ENCODE data around the gene DAB1.

The DAB1 gene

DNA sequence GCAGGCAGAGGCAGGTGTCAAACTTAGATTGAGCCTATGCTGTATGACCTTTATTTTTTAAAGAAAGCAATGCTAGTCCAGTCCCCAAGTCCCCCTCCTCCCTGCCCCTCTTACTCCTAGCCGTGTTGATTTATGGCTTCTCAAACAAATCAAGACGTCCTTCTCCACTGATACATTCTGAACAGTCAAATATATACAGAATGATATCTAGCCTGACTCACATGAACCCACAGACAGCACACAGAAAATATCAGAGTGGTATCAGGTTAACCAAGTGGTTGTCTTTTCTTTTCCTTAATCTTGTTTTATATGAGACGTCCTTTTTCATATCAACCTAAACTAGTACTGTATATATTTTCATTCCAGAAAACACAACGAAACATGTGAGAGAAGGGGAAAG lies 13.4 kb downstream of the DAB1 start:
- ATAC-seq = no peak

DNA sequence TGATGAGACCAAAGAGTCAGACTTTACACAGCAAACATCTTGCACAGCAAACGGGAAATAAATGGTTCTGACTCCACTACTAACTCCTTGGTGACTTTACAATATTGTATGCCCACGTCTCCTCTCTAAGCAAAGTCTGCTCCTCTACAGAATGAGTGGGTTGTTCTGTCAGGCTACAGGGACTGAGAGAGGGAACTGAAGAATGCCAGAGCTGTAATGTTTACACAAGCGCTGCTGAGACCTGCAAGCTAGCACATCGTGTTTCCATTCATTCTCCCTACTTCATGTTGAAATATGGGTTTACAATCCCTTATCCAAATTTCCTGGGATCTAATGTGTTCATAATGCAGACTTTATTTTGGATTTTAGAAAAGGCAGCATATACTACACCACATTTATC lies 15.9 kb downstream of the DAB1 start:
- no peak for ATAC-seq

GRCh38 chr1:57406428-57406970 lies 17.4 kb downstream of the DAB1 start:
- no peak for ATAC-seq

DNA sequence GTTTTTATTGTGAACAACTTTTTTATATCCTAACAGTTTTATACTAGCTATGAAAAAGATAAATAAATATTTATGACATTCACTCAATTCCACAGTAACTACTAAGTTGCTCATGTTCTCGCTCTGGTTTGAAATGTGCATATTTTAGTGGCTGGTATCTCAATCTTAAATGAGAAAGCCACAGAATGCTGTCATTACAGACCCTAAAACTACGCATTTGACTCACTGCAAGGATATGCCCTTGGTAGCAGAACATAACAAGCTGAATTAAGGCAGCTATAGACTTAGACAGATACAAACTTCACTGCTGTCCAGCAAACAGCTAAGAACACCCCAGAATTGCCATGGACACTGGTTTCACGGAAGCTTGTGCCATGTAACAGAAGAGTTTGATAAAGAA lies 19.0 kb downstream of the DAB1 start:
- ATAC-seq = no peak

DNA sequence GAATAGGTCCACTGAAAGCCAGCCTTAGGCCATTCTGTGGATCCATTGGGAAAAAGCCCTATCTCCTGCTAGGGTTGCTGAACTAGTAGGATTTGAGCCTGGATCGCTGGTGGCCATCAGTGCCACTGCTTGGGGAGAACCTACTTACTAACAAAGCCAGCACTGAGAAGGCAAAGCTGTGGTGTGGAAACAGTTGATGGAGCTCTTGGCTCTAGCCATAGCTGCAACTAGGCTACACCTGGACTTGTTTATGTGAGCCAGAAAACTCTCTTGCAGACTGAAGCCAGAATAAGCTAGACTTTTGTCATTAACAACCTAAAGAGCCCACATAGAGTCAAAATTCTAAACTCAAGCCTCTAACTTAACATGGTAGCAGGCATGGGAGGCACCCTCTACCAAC lies 20.7 kb downstream of the DAB1 start:
- ATAC-seq = no peak

- ATAC-seq = no peak
These were observed 22.2 kb downstream of the DAB1 start for GRCh38 chr1:57401671-57402070.

- no peak for ATAC-seq
These were observed 23.8 kb downstream of the DAB1 start for GRCh38 chr1:57400048-57400447.

GRCh38 chr1:57393058-57393584 lies 30.7 kb downstream of the DAB1 start:
- ATAC-seq = no peak

DNA sequence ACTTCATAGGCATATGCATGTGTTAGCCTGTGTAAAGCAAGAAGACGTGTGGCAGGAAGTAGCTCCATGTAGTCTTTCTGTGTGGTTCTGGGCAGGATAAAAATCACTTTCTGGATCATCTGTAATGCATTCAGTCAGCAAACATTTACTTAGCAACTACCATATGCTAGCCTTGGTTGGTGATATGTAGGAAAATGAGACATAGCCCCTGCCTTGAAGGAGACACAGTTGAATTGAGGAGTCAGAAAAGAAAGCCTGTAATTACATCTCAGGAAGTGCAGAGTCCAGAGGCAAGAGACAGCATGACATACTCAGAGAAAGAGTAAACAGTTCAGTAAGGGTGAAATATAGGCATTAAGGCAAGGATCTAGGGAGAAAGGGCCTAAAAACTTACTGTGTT lies 38.5 kb downstream of the DAB1 start:
- ATAC-seq = no peak

GRCh38 chr1:57384901-57385300 lies 39.0 kb downstream of the DAB1 start:
- no peak for ATAC-seq

- ATAC-seq = no peak
These were observed 39.6 kb downstream of the DAB1 start for GRCh38 chr1:57384284-57384683.

GRCh38 chr1:57381871-57382270 lies 42.0 kb downstream of the DAB1 start:
- no peak for ATAC-seq

GRCh38 chr1:57381426-57381825 lies 42.4 kb downstream of the DAB1 start:
- ATAC-seq = no peak

- ATAC-seq = no peak
These were observed 42.9 kb downstream of the DAB1 start for GRCh38 chr1:57380923-57381322.

DNA sequence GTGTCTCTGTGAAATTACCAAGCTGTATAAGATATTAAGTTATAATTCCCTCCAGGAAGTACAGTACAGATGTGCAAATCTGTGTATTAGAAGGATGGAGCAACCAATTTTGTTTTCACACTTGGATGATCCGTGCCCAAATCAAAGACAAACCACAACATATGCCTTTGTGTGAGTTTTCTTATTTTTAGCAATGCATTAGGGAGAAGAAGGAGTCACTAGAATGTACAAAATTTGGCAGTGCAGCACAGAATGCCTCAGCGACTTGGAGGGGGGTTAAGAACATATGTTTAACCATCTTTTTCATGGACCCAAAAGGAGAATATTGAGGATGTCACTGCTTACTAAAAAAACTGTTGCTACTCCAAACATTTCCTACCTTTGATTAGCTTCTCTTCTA lies 45.3 kb downstream of the DAB1 start:
- ATAC-seq = no peak

DNA sequence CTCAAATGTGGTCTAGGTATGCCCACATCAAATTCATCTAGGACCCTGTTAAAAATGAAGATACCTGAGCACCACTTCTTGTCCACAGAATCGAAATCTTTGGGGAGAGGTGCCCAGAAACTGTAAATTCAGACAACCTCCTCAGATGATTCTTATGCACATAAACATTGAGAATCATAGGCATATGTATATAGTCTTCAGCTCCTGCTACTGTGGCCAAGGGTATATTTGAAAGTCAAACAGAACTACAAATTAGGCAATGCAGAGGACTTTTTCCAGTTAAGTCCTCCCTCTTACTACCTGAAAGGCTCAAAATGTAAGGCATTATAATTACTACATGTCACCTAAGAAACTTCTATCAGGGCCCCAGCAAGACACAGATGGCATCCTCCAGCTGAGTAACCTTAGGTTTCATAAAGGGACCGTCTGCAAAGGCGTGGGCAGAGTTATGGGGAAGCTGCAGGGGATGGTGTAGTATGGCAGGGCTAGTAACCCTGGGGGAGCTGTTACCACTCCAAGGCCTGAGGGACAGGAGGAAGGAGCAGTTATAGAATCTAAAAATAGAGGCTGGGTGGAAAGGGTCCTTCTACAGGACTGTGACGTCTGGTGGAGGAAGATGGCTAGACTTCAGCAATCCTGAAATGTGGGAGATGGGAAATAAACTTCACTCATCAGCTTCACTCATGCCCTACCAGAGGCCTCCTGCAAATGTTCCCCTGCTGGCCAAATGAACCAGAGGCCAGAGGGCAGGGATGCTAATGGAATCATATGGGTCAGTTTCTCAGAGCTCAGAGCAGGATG lies 46.3 kb downstream of the DAB1 start:
- no peak for ATAC-seq

- no peak for ATAC-seq
These were observed 47.8 kb downstream of the DAB1 start for GRCh38 chr1:57376041-57376440.

DNA sequence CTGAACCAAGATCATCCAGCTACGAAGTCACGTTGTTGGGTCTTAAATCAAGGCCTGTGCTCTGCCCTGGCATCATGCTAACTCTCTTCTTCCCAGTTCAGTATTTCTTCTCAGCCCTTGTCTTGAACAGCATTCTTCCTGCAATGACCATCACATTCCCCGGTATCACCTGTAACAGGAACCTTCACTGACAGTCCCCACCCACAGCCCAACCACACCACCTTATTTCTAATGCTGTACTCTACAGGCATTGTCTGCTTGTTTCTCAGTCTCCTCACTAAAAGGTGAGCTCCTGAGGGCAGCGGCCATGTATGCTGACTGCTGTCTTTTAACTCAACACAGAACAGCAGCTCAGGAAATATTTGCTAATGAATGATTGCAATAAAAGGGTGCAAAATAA lies 54.0 kb downstream of the DAB1 start:
- no peak for ATAC-seq

DNA sequence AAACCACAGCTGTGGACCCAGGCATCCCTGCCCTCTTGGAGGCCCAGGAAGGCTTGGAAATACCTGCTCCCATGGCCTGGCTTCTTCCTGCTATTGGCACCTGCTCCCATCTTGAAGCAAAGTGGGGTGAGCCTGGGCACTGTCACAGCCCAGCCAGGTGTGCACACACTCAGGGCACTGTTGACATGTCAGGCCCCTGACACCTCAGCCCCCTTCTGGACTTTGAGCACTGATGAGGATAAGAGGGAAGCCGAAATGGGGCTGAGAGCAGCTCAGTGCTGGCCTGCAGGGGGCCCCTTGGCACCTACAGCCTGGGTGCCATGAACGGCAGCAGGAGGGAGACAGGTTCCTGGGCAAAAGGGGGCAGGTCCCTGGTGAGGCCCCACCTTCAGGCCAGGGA lies 55.9 kb downstream of the DAB1 start:
- ATAC-seq = no peak

DNA sequence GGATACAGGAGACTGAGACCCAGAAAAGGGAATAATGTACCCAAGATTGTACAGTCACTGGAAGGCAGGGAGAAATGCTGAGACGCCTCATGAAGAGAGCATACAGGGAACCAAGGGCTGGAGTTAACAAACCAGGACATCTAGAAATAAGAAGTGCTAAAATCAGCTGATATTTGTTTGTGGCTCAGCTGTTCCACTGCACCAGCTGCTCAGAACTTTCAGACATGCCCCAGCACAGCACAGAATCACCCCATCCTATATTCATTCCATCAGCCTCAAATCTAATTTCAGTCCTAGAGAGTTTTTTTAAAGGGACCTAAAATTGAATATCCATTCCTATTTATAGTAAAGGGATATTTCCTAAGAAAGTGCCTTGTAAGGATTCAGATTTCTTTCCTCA lies 60.2 kb downstream of the DAB1 start:
- ATAC-seq = no peak

GRCh38 chr1:57363165-57363564 lies 60.7 kb downstream of the DAB1 start:
- no peak for ATAC-seq

DNA sequence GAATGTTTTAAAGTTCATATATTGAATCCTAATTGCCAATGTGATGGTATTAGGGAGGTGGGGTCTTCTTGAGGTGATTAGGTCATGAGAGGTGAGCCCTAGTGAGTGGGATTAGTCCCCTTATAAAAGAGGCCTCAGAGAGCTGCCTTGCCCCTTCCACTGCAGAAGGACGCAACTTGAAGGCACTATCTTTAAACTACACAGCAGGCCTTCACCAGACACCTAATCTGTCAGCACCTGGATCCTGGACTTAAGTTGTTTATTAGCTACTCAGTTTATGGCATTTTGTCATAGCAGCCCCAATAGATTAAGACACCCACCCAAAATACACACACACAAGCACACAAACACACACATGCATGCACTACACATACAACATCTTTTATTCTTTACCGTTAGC lies 61.4 kb downstream of the DAB1 start:
- no peak for ATAC-seq

- no peak for ATAC-seq
These were observed 62.3 kb downstream of the DAB1 start for GRCh38 chr1:57361516-57361915.

DNA sequence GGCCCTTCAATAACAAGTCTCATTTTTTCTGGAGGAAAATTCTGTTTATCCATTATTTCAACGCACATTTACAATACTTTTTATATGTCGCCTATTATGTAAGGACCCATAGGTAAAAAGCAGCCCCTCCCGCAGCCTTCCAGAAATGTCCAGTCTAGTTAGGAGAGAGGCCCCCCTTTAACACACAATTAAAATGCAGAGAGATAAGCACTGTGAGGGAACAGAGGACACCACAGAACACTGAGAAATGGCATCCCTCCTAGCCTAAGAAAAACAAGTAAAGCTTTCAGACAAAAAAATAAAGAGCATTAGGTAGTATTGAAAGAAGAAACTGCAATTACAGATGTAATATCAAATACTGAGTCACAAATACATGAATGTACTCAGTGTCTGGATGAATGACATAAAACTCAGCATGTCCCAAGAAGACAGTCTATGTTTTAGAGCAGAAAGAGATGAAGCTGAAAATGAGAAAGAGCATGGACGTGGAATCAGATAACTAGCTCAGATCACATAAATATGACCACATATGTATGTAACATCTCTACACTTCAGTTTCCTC lies 62.9 kb downstream of the DAB1 start:
- ATAC-seq = no peak
